AG04450 (cell line): ENCODE measurements around the gene RNASE2. TPM values are rescaled to one million over a fixed set of nuclear protein-coding genes. Genes with fewer than 3 reads are reported as not detected.

Source experiments
- CTCF ChIA-PET: fragments of 300-600, 350-600 bp; formaldehyde crosslinking; extraction: SDS; loops from one replicate; lab custom pipeline; 2022; ENCODE audit warnings: antibody characterized with exemption, inconsistent platforms; lab: Charles Lee
- POLR2A ChIA-PET: fragments of 350-600 bp; formaldehyde crosslinking; extraction: SDS; loops from one replicate; lab custom pipeline; 2021; ENCODE audit warnings: antibody characterized with exemption, inconsistent platforms; lab: Yijun Ruan, JAX
- DNase-seq: peaks from one replicate; pipeline ENCODE4 v3.0.0-alpha.2; 2011; ENCODE audit warnings: low read depth, low spot score
- H3K27ac ChIP-seq: one replicate; pipeline ENCODE4 v1.5.1; 2012; ENCODE audit warnings: low read depth, low read length, control low read depth
- H3K27me3 ChIP-seq: one replicate; pipeline ENCODE4 v1.6.0; 2012; ENCODE audit warnings: low read length; ENCODE audit not compliant: control insufficient read depth, insufficient read depth
- H3K4me3 ChIP-seq: 2 replicates; pipeline ENCODE4 v1.5.1; 2011; ENCODE audit warnings: mild to moderate bottlenecking, low read depth, low read length, control low read depth
- H3K9me3 ChIP-seq: 2 replicates; pipeline ENCODE4 v1.5.1; 2012; ENCODE audit warnings: low read length; ENCODE audit not compliant: control insufficient read depth, insufficient read depth
- CTCF ChIP-seq: IDR thresholded peaks from 2 replicates; pipeline ENCODE4 v1.5.1; 2011; ENCODE audit warnings: low read depth, low read length, control low read depth, inconsistent platforms
- polyA plus RNA-seq: library from polyadenylated mRNA; depleted of rRNA; stranded (reverse); fragments of >200 nt; gene quantifications from 2 replicates; pipeline ENCODE4 v1.2.3, GENCODE V29; 2011

The RNASE2 gene
- polyA plus RNA-seq, 1 experiment: not detected

GRCh38 chr14:20996521-20996920, 41.2 kb downstream of the RNASE2 start:
- ChIA-PET CTCF (interaction anchor here (1.0 to 7.7 kb wide), 5 partner anchors 9 to 107 kb away, joined by 3 to 55 read pairs (median 19); no protein-coding TSS in a partner anchor), POLR2A (no interaction called here)
- no peaks in the 10 kb centered on the region for H3K27me3 ChIP-seq
- H3K27ac ChIP-seq: no peak overlapping the region
- no peak for TF ChIP-seq CTCF
- H3K4me3 ChIP-seq: no peak overlapping the region
- DNase-seq: no peak
- no peaks in the 10 kb centered on the region for H3K9me3 ChIP-seq

- DNase-seq: no peak
- H3K27me3 ChIP-seq: no peaks in the 10 kb centered on the region
- ChIA-PET CTCF (interaction anchor here (0.6 to 7.7 kb wide), 8 partner anchors 8 to 140 kb away, joined by 3 to 55 read pairs (median 6); no protein-coding TSS in a partner anchor), POLR2A (interaction anchor here (0.5 kb wide), 1 partner anchor 22 kb away, joined by 3 read pairs; no protein-coding TSS in a partner anchor)
- no peak overlapping the region for H3K27ac ChIP-seq
- no peaks in the 10 kb centered on the region for H3K9me3 ChIP-seq
- no peak overlapping the region for H3K4me3 ChIP-seq
- no peak for TF ChIP-seq CTCF
These were observed 41.8 kb downstream of the RNASE2 start for GRCh38 chr14:20997115-20997514.

- no peak overlapping the region for H3K4me3 ChIP-seq
- no peak overlapping the region for H3K27ac ChIP-seq
- no peak for DNase-seq
- no peaks in the 10 kb centered on the region for H3K9me3 ChIP-seq
- ChIA-PET POLR2A (interaction anchor here (0.5 kb wide), 1 partner anchor 22 kb away, joined by 3 read pairs; no protein-coding TSS in a partner anchor), CTCF (interaction anchor here (0.6 to 7.7 kb wide), 8 partner anchors 8 to 140 kb away, joined by 3 to 55 read pairs (median 6); no protein-coding TSS in a partner anchor)
- H3K27me3 ChIP-seq: no peaks in the 10 kb centered on the region
- TF ChIP-seq CTCF: no peak
These were observed 42.3 kb downstream of the RNASE2 start for GRCh38 chr14:20997564-20997963.

GRCh38 chr14:20998139-20998538, 42.9 kb downstream of the RNASE2 start:
- DNase-seq: no peak
- POLR2A ChIA-PET: no interaction called here
- H3K4me3 ChIP-seq: no peak overlapping the region
- no peaks in the 10 kb centered on the region for H3K9me3 ChIP-seq
- no peak for TF ChIP-seq CTCF
- no peaks in the 10 kb centered on the region for H3K27me3 ChIP-seq
- no peak overlapping the region for H3K27ac ChIP-seq
- CTCF ChIA-PET: interaction anchor here (1.3 to 7.7 kb wide), 5 partner anchors 10 to 106 kb away, joined by 3 to 55 read pairs (median 19); no protein-coding TSS in a partner anchor

GRCh38 chr14:20998674-20999366, 43.5 kb downstream of the RNASE2 start, which contains the start of gene SLC39A2:
Gene SLC39A2 (plus strand): TSS chr14:20999293. CDS start chr14:20999447, 154 bp downstream.
- TF ChIP-seq CTCF: no peak

More at GRCh38 chr14:20998674-20999366, 43.5 kb downstream of the RNASE2 start, which contains the start of gene SLC39A2:
- Histone ChIP-seq H3K27me3 (no peaks in the 10 kb centered on the region), H3K4me3 (no peak within 1 kb of the TSS), H3K9me3 (no peaks in the 10 kb centered on the region), H3K27ac (no peak within 1 kb of the TSS)
- ChIA-PET CTCF (interaction anchor here (0.5 to 7.7 kb wide), 6 partner anchors 10 to 105 kb away, joined by 3 to 55 read pairs (median 11); no protein-coding TSS in a partner anchor), POLR2A (no interaction called here)
- no peak for DNase-seq
